ENCODE data around the gene SMYD4. TPM values are rescaled to one million over a fixed set of nuclear protein-coding genes. Genes with fewer than 3 reads are reported as not detected.

SMYD4 gene
- total RNA-seq, 4 donors from 2014 or later: 14.7 to 35.6 (median 19.8) TPM

DNA sequence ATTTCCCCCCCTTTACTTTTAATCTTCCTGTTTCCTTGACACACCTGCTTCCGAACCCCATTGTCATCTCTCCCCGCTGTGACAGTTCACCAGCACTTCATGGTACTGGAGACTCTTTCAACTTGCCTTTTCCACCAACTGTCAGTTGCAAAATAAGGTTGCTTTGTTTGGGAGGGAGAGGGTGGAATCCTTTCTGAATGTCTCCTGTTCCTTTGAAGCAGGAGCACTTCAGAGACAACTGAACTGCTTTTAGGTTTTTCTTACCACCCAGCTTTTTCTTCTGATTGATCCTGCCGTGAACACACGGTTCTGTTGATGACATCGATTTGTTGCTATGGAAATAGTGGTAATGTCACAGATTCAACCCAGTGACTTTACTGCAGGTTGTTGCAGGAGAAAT, 42.1 kb upstream of the SMYD4 start:
- TF ChIP-seq, protein P1, sequence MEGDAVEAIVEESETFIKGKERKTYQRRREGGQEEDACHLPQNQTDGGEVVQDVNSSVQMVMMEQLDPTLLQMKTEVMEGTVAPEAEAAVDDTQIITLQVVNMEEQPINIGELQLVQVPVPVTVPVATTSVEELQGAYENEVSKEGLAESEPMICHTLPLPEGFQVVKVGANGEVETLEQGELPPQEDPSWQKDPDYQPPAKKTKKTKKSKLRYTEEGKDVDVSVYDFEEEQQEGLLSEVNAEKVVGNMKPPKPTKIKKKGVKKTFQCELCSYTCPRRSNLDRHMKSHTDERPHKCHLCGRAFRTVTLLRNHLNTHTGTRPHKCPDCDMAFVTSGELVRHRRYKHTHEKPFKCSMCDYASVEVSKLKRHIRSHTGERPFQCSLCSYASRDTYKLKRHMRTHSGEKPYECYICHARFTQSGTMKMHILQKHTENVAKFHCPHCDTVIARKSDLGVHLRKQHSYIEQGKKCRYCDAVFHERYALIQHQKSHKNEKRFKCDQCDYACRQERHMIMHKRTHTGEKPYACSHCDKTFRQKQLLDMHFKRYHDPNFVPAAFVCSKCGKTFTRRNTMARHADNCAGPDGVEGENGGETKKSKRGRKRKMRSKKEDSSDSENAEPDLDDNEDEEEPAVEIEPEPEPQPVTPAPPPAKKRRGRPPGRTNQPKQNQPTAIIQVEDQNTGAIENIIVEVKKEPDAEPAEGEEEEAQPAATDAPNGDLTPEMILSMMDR (IDR thresholded peaks at IDR 0.05; ENCODE audit: low read depth): no peak

DNA sequence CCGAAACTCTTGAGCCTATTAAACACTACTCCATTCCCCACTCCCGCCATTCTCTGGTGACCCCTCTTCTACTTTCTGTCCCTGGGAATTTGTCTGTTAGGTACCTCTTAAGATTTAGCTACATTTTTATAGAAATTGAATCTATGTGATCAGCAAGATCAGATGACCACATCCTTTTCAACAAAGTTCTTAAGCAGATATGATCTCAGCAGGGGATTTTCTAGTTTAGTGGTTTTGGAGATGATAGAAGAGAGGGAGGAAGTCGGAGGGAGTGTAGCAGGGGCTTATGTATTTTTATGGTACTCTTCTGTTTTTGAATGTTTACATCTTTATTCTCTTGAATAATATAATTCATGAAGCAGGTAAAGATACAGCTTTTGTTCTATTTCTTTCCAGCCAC, 40.9 kb upstream of the SMYD4 start:
- TF ChIP-seq, protein P1 (IDR thresholded peaks at IDR 0.05; ENCODE audit: low read depth): no peak

DNA sequence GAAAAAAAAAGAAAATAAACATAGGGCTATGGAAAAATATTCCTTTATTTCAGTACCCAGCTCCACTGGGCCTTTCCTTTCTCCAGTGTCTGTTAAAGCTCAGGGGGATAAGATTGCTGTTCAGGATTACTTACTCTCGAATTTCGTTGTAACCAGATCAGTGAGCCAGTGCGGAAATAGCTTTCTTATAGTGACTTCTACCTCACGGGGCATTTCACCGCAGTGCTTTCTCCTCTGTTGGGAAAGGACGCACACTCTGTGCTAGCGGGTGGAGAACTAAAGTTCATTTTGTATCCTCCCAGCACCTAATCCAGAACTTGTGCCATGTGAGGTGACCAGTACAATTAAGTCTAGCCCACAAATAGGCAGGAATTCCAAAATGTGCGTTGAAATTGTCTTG, 38.4 kb upstream of the SMYD4 start:
- TF ChIP-seq, protein P1 (IDR thresholded peaks at IDR 0.05; ENCODE audit: low read depth): no peak

DNA sequence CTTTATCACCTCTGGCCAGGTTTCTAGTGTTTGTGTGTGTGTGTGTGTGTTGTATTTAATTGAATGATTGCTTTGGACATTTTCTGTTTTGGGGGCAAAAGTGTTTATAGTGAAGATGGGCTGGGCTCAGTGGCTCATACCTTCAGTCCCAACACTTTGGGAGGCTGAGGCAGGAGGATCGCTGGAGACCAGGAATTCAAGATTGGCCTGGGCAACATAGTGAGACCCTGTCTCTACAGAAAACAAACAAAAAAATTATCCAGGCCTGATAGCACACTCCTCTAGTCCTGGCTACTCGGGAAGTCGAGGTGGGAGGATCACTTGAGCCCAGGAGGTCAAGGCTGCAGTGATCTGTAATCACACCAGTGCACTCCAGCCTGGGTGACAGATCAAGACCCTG, 37.6 kb upstream of the SMYD4 start:
- TF ChIP-seq, protein P1 (IDR thresholded peaks at IDR 0.05; ENCODE audit: low read depth): no peak

DNA sequence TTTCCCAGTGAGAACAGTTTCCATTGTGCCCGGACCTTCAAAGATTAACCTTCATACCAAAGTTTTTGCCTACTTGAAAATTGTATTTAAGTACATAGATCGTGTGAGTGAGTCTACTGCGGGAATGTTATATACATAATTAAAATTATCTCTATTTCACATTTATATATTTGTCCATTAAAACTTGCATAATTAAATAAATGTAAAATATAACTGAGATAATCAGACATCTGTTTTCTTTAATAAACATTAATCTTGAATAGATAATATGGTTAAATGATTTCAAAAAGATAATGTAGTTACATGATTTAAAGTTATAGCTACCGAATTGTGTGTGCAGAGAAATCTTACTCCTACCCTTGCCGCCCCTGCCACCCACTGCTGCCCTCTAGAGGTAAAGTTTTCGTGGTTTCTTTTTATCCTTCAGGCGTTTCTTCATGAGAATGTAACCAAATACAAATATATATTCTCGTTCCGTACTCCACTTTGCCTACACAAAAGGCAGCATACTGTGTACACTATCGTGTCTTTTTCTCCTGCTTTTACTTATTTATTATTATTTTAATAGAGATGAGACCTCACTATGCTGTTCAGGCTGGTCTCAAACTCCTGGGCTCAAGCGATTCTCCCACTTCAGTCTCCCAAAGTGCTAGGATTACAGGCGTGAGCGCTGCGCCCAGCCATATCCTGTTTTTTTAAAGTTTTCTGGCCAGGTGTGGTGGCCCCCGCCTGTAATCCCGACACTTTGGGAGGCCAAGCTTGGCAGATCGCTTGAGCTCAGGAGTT, 35.7 kb upstream of the SMYD4 start:
- TF ChIP-seq, protein P1 (IDR thresholded peaks at IDR 0.05; ENCODE audit: low read depth): no peak

DNA sequence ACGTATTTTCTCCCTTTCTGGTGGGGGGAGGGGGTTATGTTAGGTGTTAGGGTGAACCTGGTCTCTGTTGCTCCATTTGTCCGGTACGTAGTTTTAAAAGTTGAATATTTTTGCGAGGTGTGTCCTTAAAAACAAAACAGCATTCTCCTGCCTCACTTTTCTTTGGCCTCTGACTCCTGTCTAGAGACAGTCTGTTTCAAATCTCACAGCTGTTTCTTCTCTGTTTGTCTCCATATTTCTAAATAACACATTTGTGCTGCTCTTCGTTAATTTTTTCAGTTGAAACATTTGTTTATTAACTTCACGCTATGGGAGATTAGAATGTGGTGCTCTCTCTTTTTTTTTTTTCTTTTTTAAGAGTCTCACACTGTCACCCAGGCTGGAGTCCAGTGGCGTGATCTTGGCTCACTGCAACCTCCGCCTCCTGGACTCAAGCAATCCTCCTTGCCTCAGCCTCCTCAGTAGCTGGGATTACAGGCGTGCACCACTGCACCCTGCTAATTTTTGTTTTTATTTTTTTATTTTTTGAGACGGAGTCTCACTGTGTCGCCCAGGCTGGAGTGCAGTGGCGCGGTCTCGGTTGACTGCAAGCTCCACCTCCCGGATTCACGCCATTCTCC, 31.8 kb upstream of the SMYD4 start:
- TF ChIP-seq, protein P1 (IDR thresholded peaks at IDR 0.05; ENCODE audit: low read depth): no peak

DNA sequence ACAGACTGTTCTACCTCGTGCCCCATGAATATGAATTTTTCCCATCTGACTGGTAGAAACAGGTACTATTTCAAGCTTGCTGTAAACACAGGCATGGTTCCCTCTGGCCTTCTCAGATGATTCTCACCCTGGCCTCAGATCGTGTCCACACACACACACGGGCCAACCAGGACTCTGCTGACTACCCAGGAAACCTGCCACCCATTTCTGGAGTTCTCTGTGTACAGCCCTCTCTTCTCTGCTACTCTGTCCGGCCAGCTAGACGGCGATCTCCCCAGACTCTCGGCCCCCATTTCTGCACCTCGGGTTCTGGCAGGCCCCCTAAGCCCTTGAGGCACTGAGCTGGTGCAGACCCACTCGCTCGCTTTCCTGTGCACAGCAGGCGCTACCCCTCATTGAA, 31.3 kb upstream of the SMYD4 start:
- TF ChIP-seq, protein P1 (IDR thresholded peaks at IDR 0.05; ENCODE audit: low read depth): no peak
